ENCODE results near the gene DNAH6.

Gene DNAH6

GRCh38 chr2:84641021-84641420, 124.7 kb downstream of the DNAH6 start:
- ChIA-PET POLR2A (no interaction called here), CTCF (no interaction called here)
- TF ChIP-seq CTCF (IDR thresholded peaks at IDR 0.05; ENCODE audit: insufficient read depth, low read length, missing control alignments), result no peak
- no peak overlapping the region for H3K4me3 ChIP-seq (ENCODE audit: low read depth, low read length)
- DNase-seq (ENCODE audit: low read depth, low spot score), result no peak

GRCh38 chr2:84643991-84644390, 127.7 kb downstream of the DNAH6 start:
- ChIA-PET CTCF (no interaction called here), POLR2A (no interaction called here)
- no peak for TF ChIP-seq CTCF (IDR thresholded peaks at IDR 0.05; ENCODE audit: insufficient read depth, low read length, missing control alignments)
- H3K4me3 ChIP-seq (ENCODE audit: low read depth, low read length), result no peak overlapping the region
- no peak for DNase-seq (ENCODE audit: low read depth, low spot score)

GRCh38 chr2:84646514-84646913, 130.2 kb downstream of the DNAH6 start:
- H3K4me3 ChIP-seq (ENCODE audit: low read depth, low read length), result no peak overlapping the region
- DNase-seq (ENCODE audit: low read depth, low spot score), result no peak
- POLR2A ChIA-PET, result no interaction called here
- CTCF ChIA-PET, result no interaction called here
- no peak for TF ChIP-seq CTCF (IDR thresholded peaks at IDR 0.05; ENCODE audit: insufficient read depth, low read length, missing control alignments)

GRCh38 chr2:84647267-84647666, 131.0 kb downstream of the DNAH6 start:
- TF ChIP-seq CTCF (IDR thresholded peaks at IDR 0.05; ENCODE audit: insufficient read depth, low read length, missing control alignments), result no peak
- ChIA-PET CTCF (no interaction called here), POLR2A (no interaction called here)
- no peak overlapping the region for H3K4me3 ChIP-seq (ENCODE audit: low read depth, low read length)
- no peak for DNase-seq (ENCODE audit: low read depth, low spot score)

GRCh38 chr2:84649058-84649457, 132.8 kb downstream of the DNAH6 start:
- TF ChIP-seq CTCF (IDR thresholded peaks at IDR 0.05; ENCODE audit: insufficient read depth, low read length, missing control alignments), result no peak
- CTCF ChIA-PET, result no interaction called here

GRCh38 chr2:84649487-84650142, 133.3 kb downstream of the DNAH6 start:
- ChIA-PET POLR2A (no interaction called here), CTCF (no interaction called here)
- no peak for DNase-seq (ENCODE audit: low read depth, low spot score)
- H3K4me3 ChIP-seq (ENCODE audit: low read depth, low read length), result no peak overlapping the region
- TF ChIP-seq CTCF (IDR thresholded peaks at IDR 0.05; ENCODE audit: insufficient read depth, low read length, missing control alignments), result no peak

More at GRCh38 chr2:84649058-84649457, 132.8 kb downstream of the DNAH6 start:
- no peak for DNase-seq (ENCODE audit: low read depth, low spot score)
- POLR2A ChIA-PET, result no interaction called here
- no peak overlapping the region for H3K4me3 ChIP-seq (ENCODE audit: low read depth, low read length)

Measured in AG04449 (cell line).